GM18508 (cell line): ENCODE measurements around the gene MARK4.

Experiments used
- ATAC-seq: cut with Tn5 transposase; IDR thresholded peaks from one replicate; pipeline ENCODE4 v1.9.1; 2021; ENCODE audit warnings: moderate number of reproducible peaks; ENCODE audit not compliant: insufficient read depth, unreplicated experiment

MARK4 gene

DNA sequence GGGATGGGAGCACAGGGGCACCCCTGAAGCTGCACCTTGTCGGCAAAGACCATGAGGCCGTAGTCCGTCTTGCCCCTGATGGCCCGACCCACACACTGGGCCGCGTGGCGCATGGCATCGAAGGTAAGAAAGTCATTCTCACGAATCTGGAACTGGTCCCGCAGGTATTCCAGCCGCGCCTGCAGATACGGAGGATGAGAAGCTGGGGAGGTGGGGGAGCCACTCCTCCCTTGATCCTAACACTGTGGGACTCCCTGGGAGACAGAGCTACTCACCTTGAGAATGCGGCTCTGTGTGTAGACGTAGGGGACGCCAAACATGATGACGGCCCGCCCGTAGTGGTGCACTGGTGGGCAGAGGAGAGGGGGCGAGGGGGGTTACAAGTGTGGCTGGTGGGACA is 101.4 kb downstream of the MARK4 start:
- ATAC-seq = no peak

DNA sequence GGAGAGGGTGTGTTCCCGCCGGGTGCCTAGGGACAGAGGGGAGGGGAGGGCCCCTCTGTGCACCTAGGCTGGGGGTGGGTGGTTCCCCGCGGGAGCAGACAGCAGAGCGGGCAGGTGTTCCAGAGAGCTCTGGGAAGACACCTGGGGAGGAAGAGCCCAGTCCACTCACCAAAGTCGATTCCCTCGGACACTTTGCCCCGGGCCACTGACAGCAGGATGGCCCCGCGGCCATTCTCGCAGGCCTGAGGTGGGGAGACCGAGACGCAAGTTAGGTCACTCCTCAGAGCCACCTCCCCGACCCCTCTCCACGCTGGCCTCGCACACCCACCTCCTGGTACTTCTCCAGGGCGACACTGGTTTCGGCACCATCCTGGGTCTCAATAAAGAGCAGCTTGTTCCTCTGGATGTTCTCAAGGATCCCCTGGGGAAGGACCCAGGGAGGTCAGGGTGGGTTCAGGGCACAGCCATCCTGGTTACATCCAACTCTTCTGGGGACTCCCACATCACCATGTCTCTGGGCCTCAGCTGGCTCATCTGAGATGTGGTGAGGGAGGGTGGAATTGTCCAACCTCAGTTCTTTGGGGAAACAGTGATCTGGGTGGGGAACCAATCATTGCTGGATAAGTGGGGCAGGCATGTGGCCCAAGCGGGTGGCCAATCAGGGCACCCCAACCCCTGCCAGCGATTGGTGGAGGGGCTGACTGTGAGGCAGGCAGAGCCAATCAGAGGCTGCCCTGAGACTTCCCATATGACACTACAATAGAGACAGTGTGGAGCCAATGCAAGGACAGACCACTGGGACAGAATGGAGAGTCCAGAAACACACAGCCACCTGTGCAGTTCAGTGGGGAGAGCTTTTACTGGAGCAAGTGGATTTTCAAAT is 102.1 kb downstream of the MARK4 start:
- ATAC-seq = no peak

DNA sequence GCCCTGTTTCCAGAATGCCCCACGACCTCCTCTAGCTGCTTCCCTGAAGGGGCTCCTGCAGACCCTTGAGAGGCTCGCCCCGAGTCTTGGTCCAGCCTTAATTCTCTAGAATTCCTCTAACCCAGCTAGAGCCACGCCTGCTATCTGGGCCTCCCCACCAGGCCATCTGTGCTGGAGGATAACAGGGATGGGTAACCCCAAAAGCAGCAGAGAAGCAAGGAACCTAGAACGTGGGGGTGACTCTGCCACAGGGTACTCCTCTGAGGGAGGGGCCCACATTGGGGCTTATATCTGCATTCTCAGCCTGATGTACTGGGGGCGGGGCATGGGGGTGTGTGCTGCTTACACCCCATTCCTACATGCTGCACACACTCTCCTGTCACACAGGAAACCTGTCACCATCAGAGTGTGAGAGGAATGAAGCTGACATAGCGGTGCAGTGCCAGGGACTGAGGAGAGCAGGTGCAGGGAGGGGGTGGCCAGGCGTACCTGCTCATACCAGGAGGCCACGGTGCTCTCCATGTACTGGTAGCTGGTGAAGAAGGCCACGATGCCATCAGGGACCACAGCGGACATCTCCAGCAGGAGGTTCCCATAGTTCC is 103.3 kb downstream of the MARK4 start:
- no peak for ATAC-seq
